H1 (cell line): Measurements from ENCODE around the gene ZSCAN22.

Experiments used
- CBX8 ChIP-seq: fragments of 300-800, 300-1000 bp; sonication (generic); IDR thresholded peaks from 2 replicates; pipeline ENCODE4 v1.7.1; 2016; ENCODE audit warnings: low read depth, low read length, borderline replicate concordance
- CHD1 ChIP-seq: IDR thresholded peaks from 2 replicates; pipeline ENCODE4 v1.6.1; 2012; ENCODE audit warnings: low read depth, low read length, improper control_type of control experiment
- CTCF ChIP-seq, 3 experiments: IDR thresholded peaks; 1 replicate in 2 of 3; 2 replicates in 1 of 3; pipeline versions ENCODE4 v1.5.1 to v1.6.1; 2011; ENCODE audit warnings: low read length in 3 of 3, mild to moderate bottlenecking in 3 of 3, inconsistent platforms in 2 of 3, low read depth in 1 of 3, moderate library complexity in 1 of 3; ENCODE audit not compliant: insufficient read depth in 1 of 3; ENCODE audit errors: control extremely low read depth in 1 of 3
- EZH2 ChIP-seq: fragments of 200-600 bp; sonication (generic); IDR thresholded peaks from 2 replicates; pipeline ENCODE4 v1.7.1; 2012; ENCODE audit warnings: low read depth, mild to moderate bottlenecking, moderate library complexity, low read length, inconsistent platforms; ENCODE audit not compliant: severe bottlenecking
- HDAC2 ChIP-seq, 2 experiments: fragments of 300-600 bp in 1 of 2; sonication (generic) in 1 of 2; IDR thresholded peaks; 2 replicates each; pipeline ENCODE4 v1.6.1; 2011 to 2012; ENCODE audit warnings: low read depth in 2 of 2, low read length in 2 of 2, mild to moderate bottlenecking in 2 of 2, moderate library complexity in 2 of 2, borderline replicate concordance in 1 of 2, inconsistent platforms in 1 of 2
- JUN ChIP-seq: IDR thresholded peaks from 2 replicates; pipeline ENCODE4 v1.6.1; 2011; ENCODE audit warnings: low read depth, mild to moderate bottlenecking, improper control_type of control experiment, low read length
- JUND ChIP-seq: IDR thresholded peaks from 2 replicates; pipeline ENCODE4 v1.6.1; 2011; ENCODE audit warnings: mild to moderate bottlenecking, improper control_type of control experiment, low read length
- MAFK ChIP-seq: IDR thresholded peaks from 2 replicates; pipeline ENCODE4 v1.6.1; 2012; ENCODE audit warnings: low read depth, mild to moderate bottlenecking, improper control_type of control experiment, low read length
- MAX ChIP-seq: IDR thresholded peaks from 2 replicates; pipeline ENCODE4 v1.6.1; 2012; ENCODE audit warnings: inconsistent platforms
- RFX5 ChIP-seq: IDR thresholded peaks from 2 replicates; pipeline ENCODE4 v1.6.1; 2011; ENCODE audit warnings: low read depth, low read length, improper control_type of control experiment, borderline replicate concordance

GRCh38 chr19:58381460-58382212 is 54.8 kb downstream of the ZSCAN22 start:
- no peak for TF ChIP-seq CHD1
- TF ChIP-seq MAX: no peak
- no peak for TF ChIP-seq JUN
- no peak for TF ChIP-seq CTCF (IDR thresholded peaks at IDR 0.05; ENCODE audit: control extremely low read depth in 1 of 3, insufficient read depth in 1 of 3, low read depth in 1 of 3, low read length in 3 of 3)
- TF ChIP-seq MAFK: no peak
- no peak for TF ChIP-seq CBX8
- no peak for TF ChIP-seq EZH2
- TF ChIP-seq RFX5: no peak
- TF ChIP-seq JUND: no peak
- no peak for TF ChIP-seq HDAC2 (IDR thresholded peaks at IDR 0.05; ENCODE audit: borderline replicate concordance in 1 of 2, low read depth in 2 of 2, low read length in 2 of 2)
